Measurements from ENCODE around the gene CACHD1.

Gene CACHD1

GRCh38 chr1:64476251-64476952 lies 6.5 kb downstream of the CACHD1 start:
- Histone ChIP-seq H3F3A (ENCODE audit: insufficient read depth) (no peaks in the 10 kb centered on the region), H3K4me3 (ENCODE audit: insufficient read depth, low read length, poor library complexity, severe bottlenecking) (no peak overlapping the region), H3K27ac (ENCODE audit: low read depth, low read length) (no peak overlapping the region), H3K9ac (ENCODE audit: low read length) (no peak overlapping the region), H4K20me1 (ENCODE audit: low read depth, low read length) (no peaks in the 10 kb centered on the region), H3K27me3 (ENCODE audit: low read length) (no peaks in the 10 kb centered on the region), H3K4me2 (ENCODE audit: low read depth, low read length, poor library complexity, severe bottlenecking) (no peak overlapping the region), H3K9me2 (replicated peaks; ENCODE audit: insufficient read depth, low read length) (no peaks in the 10 kb centered on the region; the same call in 1 of the 2 replicates), H3K79me2 (ENCODE audit: insufficient read depth, low read length) (no peaks in the 10 kb centered on the region), H2AFZ (ENCODE audit: low read depth, low read length, severe bottlenecking) (no peak overlapping the region), H3K9me3 (ENCODE audit: insufficient read depth, low read length) (no peaks in the 10 kb centered on the region), H3K36me3 (ENCODE audit: low read length) (no peaks in the 10 kb centered on the region)
- no peak for TF ChIP-seq EZH2phosphoT487 (conservative IDR thresholded peaks at IDR 0.05; ENCODE audit: low read length)
- no peak for TF ChIP-seq CTCF (IDR thresholded peaks at IDR 0.05; ENCODE audit: insufficient read depth, low read length, poor library complexity, severe bottlenecking)

GRCh38 chr1:64478594-64479470 lies 8.9 kb downstream of the CACHD1 start:
- no peaks in the 10 kb centered on the region for H3F3A ChIP-seq (ENCODE audit: insufficient read depth)
- no peaks in the 10 kb centered on the region for H3K27me3 ChIP-seq (ENCODE audit: low read length)
- no peaks in the 10 kb centered on the region for H3K9me3 ChIP-seq (ENCODE audit: insufficient read depth, low read length)
- no peak overlapping the region for H3K9ac ChIP-seq (ENCODE audit: low read length)
- no peak overlapping the region for H3K27ac ChIP-seq (ENCODE audit: low read depth, low read length)
- H3K4me2 ChIP-seq (ENCODE audit: low read depth, low read length, poor library complexity, severe bottlenecking) = no peak overlapping the region
- H3K9me2 ChIP-seq (replicated peaks; ENCODE audit: insufficient read depth, low read length) = no peaks in the 10 kb centered on the region; the same call in 1 of the 2 replicates
- H3K36me3 ChIP-seq (ENCODE audit: low read length) = no peaks in the 10 kb centered on the region
- H4K20me1 ChIP-seq (ENCODE audit: low read depth, low read length) = no peaks in the 10 kb centered on the region
- no peak overlapping the region for H2AFZ ChIP-seq (ENCODE audit: low read depth, low read length, severe bottlenecking)
- H3K4me3 ChIP-seq (ENCODE audit: insufficient read depth, low read length, poor library complexity, severe bottlenecking) = no peak overlapping the region
- TF ChIP-seq CTCF (IDR thresholded peaks at IDR 0.05; ENCODE audit: insufficient read depth, low read length, poor library complexity, severe bottlenecking) (no peak), EZH2phosphoT487 (conservative IDR thresholded peaks at IDR 0.05; ENCODE audit: low read length) (no peak)
- H3K79me2 ChIP-seq (ENCODE audit: insufficient read depth, low read length) = no peaks in the 10 kb centered on the region

DNA sequence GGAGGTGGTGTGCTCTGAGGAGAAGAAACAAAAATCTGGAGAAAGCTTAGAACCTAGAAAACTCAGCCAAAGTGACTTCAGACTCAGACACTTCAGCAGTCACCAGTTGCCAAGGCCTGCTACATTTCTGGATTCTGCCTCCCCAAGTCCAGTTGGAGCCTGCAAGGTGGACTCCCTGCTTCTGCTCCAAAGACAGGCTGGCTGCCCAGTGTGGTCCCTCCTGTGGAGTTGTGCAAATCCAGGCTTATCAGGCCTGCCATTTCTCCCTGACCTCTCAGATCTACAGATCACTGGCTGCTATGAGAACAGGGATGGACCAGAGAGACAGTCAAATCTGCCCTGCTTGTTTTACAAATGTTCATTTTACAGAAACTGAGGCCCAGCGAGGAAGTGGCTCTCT lies 9.9 kb downstream of the CACHD1 start:
- no peaks in the 10 kb centered on the region for H3K79me2 ChIP-seq (ENCODE audit: insufficient read depth, low read length)

More for the DNA sequence above, 9.9 kb downstream of the CACHD1 start:
- H3K9ac ChIP-seq (ENCODE audit: low read length) = no peak overlapping the region
- H3K36me3 ChIP-seq (ENCODE audit: low read length) = no peaks in the 10 kb centered on the region
- no peak overlapping the region for H3K27ac ChIP-seq (ENCODE audit: low read depth, low read length)
- H3K9me2 ChIP-seq (replicated peaks; ENCODE audit: insufficient read depth, low read length) = no peaks in the 10 kb centered on the region; the same call in 1 of the 2 replicates
- H4K20me1 ChIP-seq (ENCODE audit: low read depth, low read length) = no peaks in the 10 kb centered on the region
- H3F3A ChIP-seq (ENCODE audit: insufficient read depth) = no peaks in the 10 kb centered on the region
- H2AFZ ChIP-seq (ENCODE audit: low read depth, low read length, severe bottlenecking) = no peak overlapping the region
- H3K4me2 ChIP-seq (ENCODE audit: low read depth, low read length, poor library complexity, severe bottlenecking) = no peak overlapping the region
- no peaks in the 10 kb centered on the region for H3K9me3 ChIP-seq (ENCODE audit: insufficient read depth, low read length)
- TF ChIP-seq EZH2phosphoT487 (conservative IDR thresholded peaks at IDR 0.05; ENCODE audit: low read length) (no peak), CTCF (IDR thresholded peaks at IDR 0.05; ENCODE audit: insufficient read depth, low read length, poor library complexity, severe bottlenecking) (no peak)
- no peaks in the 10 kb centered on the region for H3K27me3 ChIP-seq (ENCODE audit: low read length)
- H3K4me3 ChIP-seq (ENCODE audit: insufficient read depth, low read length, poor library complexity, severe bottlenecking) = no peak overlapping the region

Measured in SU-DHL-6 (cell line).